ENCODE results near the gene KMO.

DNA sequence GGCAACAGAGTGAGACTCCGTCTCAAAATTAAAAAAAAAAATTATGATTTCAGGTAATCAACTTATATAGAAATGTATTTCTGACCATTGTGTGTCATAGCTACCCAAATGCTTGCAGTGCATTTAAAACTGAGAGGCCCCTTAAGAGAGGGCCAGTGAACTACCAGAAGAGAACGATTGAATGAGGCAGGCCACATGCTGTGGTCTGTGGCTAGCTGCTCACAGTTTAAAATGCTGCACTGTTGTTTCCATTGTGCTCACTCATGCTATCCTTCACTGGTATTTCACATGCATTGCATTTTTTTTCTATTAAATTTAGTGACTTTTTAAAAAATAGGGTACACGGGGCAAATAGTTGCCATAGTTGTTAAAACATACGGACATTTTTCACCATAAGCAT is 82.0 kb downstream of the KMO start:
- TF ChIP-seq, protein P1, sequence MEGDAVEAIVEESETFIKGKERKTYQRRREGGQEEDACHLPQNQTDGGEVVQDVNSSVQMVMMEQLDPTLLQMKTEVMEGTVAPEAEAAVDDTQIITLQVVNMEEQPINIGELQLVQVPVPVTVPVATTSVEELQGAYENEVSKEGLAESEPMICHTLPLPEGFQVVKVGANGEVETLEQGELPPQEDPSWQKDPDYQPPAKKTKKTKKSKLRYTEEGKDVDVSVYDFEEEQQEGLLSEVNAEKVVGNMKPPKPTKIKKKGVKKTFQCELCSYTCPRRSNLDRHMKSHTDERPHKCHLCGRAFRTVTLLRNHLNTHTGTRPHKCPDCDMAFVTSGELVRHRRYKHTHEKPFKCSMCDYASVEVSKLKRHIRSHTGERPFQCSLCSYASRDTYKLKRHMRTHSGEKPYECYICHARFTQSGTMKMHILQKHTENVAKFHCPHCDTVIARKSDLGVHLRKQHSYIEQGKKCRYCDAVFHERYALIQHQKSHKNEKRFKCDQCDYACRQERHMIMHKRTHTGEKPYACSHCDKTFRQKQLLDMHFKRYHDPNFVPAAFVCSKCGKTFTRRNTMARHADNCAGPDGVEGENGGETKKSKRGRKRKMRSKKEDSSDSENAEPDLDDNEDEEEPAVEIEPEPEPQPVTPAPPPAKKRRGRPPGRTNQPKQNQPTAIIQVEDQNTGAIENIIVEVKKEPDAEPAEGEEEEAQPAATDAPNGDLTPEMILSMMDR (IDR thresholded peaks at IDR 0.05; ENCODE audit: control extremely low read depth in 1 of 3, insufficient read depth in 1 of 3, low read depth in 1 of 3, low read length in 3 of 3), result no peak
- TF ChIP-seq NANOG (IDR thresholded peaks at IDR 0.05; ENCODE audit: insufficient read depth, low read depth, low read length, poor library complexity, severe bottlenecking) (no peak), POLR2AphosphoS5 (IDR thresholded peaks at IDR 0.05; ENCODE audit: low read depth, low read length) (no peak), EGR1 (IDR thresholded peaks at IDR 0.05; ENCODE audit: borderline replicate concordance, low read depth, low read length) (no peak), TAF1 (IDR thresholded peaks at IDR 0.05; ENCODE audit: low read depth, low read length) (no peak), GTF2F1 (IDR thresholded peaks at IDR 0.05; ENCODE audit: borderline replicate concordance, low read depth, low read length) (no peak), POLR2A (IDR thresholded peaks at IDR 0.05; ENCODE audit: control extremely low read depth in 1 of 2, low read depth in 2 of 2, low read length in 2 of 2) (no peak), SP1 (IDR thresholded peaks at IDR 0.05; ENCODE audit: low read depth, low read length) (no peak), CHD2 (IDR thresholded peaks at IDR 0.05; ENCODE audit: low read length) (no peak), JUND (IDR thresholded peaks at IDR 0.05; ENCODE audit: low read length) (no peak), RBBP5 (IDR thresholded peaks at IDR 0.05; ENCODE audit: borderline replicate concordance, low read depth, low read length) (no peak)
- TF ChIP-seq, protein P2, sequence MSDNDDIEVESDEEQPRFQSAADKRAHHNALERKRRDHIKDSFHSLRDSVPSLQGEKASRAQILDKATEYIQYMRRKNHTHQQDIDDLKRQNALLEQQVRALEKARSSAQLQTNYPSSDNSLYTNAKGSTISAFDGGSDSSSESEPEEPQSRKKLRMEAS (IDR thresholded peaks at IDR 0.05), result no peak
- TF ChIP-seq, protein P3, sequence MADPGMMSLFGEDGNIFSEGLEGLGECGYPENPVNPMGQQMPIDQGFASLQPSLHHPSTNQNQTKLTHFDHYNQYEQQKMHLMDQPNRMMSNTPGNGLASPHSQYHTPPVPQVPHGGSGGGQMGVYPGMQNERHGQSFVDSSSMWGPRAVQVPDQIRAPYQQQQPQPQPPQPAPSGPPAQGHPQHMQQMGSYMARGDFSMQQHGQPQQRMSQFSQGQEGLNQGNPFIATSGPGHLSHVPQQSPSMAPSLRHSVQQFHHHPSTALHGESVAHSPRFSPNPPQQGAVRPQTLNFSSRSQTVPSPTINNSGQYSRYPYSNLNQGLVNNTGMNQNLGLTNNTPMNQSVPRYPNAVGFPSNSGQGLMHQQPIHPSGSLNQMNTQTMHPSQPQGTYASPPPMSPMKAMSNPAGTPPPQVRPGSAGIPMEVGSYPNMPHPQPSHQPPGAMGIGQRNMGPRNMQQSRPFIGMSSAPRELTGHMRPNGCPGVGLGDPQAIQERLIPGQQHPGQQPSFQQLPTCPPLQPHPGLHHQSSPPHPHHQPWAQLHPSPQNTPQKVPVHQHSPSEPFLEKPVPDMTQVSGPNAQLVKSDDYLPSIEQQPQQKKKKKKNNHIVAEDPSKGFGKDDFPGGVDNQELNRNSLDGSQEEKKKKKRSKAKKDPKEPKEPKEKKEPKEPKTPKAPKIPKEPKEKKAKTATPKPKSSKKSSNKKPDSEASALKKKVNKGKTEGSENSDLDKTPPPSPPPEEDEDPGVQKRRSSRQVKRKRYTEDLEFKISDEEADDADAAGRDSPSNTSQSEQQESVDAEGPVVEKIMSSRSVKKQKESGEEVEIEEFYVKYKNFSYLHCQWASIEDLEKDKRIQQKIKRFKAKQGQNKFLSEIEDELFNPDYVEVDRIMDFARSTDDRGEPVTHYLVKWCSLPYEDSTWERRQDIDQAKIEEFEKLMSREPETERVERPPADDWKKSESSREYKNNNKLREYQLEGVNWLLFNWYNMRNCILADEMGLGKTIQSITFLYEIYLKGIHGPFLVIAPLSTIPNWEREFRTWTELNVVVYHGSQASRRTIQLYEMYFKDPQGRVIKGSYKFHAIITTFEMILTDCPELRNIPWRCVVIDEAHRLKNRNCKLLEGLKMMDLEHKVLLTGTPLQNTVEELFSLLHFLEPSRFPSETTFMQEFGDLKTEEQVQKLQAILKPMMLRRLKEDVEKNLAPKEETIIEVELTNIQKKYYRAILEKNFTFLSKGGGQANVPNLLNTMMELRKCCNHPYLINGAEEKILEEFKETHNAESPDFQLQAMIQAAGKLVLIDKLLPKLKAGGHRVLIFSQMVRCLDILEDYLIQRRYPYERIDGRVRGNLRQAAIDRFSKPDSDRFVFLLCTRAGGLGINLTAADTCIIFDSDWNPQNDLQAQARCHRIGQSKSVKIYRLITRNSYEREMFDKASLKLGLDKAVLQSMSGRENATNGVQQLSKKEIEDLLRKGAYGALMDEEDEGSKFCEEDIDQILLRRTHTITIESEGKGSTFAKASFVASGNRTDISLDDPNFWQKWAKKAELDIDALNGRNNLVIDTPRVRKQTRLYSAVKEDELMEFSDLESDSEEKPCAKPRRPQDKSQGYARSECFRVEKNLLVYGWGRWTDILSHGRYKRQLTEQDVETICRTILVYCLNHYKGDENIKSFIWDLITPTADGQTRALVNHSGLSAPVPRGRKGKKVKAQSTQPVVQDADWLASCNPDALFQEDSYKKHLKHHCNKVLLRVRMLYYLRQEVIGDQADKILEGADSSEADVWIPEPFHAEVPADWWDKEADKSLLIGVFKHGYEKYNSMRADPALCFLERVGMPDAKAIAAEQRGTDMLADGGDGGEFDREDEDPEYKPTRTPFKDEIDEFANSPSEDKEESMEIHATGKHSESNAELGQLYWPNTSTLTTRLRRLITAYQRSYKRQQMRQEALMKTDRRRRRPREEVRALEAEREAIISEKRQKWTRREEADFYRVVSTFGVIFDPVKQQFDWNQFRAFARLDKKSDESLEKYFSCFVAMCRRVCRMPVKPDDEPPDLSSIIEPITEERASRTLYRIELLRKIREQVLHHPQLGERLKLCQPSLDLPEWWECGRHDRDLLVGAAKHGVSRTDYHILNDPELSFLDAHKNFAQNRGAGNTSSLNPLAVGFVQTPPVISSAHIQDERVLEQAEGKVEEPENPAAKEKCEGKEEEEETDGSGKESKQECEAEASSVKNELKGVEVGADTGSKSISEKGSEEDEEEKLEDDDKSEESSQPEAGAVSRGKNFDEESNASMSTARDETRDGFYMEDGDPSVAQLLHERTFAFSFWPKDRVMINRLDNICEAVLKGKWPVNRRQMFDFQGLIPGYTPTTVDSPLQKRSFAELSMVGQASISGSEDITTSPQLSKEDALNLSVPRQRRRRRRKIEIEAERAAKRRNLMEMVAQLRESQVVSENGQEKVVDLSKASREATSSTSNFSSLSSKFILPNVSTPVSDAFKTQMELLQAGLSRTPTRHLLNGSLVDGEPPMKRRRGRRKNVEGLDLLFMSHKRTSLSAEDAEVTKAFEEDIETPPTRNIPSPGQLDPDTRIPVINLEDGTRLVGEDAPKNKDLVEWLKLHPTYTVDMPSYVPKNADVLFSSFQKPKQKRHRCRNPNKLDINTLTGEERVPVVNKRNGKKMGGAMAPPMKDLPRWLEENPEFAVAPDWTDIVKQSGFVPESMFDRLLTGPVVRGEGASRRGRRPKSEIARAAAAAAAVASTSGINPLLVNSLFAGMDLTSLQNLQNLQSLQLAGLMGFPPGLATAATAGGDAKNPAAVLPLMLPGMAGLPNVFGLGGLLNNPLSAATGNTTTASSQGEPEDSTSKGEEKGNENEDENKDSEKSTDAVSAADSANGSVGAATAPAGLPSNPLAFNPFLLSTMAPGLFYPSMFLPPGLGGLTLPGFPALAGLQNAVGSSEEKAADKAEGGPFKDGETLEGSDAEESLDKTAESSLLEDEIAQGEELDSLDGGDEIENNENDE (IDR thresholded peaks at IDR 0.05; ENCODE audit: insufficient replicate concordance, low read length), result no peak
